NCI-H1694 treated with DMSO at 0.1 percent for 48 hours (cell line): ENCODE measurements around the gene SLC9A9.
"Not testable (repeated sequence)": the region's sequence is repeated elsewhere in the genome, so short reads cannot be mapped to it uniquely, and the experiment has no call there.

Source experiments
- DNase-seq: peaks from one replicate; lab custom pipeline; 2025; lab: John Stamatoyannopoulos, UW

Gene SLC9A9

DNA sequence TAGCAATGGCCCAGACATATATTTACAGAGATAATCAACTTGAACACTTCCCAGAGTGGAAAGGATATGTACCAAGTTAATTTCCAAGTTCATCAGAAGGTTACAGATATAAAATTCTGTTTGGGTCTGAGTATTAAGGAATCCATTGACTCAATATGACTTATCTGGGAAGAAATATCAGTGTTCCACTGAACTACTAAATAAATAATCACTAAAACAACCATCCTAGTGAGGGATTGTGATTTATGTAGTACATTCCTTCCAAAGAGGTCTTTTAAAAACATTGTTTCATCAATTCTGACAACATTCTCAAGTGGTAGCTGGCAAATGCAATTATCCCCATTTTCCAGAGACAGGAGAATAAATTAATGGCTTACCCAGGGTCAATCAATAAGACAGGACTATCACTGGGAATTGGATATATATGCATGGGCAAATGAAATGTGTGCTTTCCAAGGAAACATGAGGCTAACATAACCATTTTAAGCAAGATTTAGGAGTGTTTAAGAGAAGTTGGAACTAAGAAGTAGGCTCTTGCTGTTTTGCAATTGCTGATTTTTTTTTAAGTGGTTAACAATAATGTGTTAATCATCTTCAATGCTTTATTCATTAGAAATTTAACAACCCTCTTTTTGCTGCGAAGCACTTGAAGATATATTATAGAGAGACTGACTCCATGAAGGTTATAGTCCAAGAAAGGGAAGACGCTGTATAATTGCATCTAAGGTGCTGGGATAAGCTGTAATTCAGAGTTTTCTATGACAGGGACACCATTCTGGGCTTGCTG is 37.9 kb downstream of the SLC9A9 start:
- no peak for DNase-seq

DNA sequence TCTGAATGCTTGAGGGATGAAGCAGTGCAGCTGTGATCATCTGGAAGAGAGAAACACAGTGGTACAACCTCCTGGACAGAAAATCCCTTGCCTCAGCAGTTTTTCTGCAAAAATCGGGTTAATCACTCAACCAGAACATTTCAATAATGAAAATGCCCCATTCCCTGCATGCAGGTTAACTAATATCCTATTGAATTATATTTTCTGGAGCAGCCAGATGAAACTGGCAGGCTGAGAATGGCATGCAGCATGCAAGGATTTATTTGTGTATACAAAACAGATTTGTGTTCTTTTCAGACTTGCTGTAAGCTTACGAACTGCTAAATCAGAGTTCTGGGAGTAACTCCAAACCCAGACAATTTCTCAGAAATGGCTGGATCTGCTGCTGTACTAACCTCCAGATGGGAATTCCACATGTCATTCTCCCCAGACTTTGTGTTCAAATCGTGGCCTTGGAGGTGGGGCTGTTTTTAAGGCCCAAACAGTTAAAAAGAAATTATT is 39.1 kb downstream of the SLC9A9 start:
- DNase-seq = no peak

- DNase-seq = no peak
Measured at GRCh38 chr3:143808030-143808429, 40.2 kb downstream of the SLC9A9 start.

- no peak for DNase-seq
Measured at GRCh38 chr3:143806038-143806437, 42.2 kb downstream of the SLC9A9 start.

GRCh38 chr3:143805476-143805875 is 42.8 kb downstream of the SLC9A9 start:
- DNase-seq = not testable (repeated sequence)

GRCh38 chr3:143801046-143801445 is 47.2 kb downstream of the SLC9A9 start:
- DNase-seq = not testable (repeated sequence)

DNA sequence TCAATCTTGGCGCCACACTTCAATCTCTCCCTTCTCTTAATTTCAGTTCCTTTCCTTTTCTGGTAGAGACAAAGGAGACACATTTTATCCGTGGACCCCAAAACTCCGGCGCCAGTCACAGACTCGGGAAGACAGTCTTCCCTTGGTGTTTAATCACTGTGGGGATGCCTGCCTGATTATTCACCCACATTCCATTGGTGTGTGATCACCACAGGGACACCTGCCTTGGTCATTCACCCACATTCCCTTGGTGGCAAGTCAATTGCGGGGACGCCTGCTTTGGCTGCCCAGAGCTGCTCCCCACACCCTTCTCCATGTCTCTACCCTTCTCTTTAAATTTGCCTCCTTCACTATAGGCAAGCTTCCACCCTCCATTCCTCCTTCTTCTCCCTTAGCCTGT is 50.1 kb downstream of the SLC9A9 start:
- not testable (repeated sequence) for DNase-seq

GRCh38 chr3:143795874-143796273 is 52.4 kb downstream of the SLC9A9 start:
- no peak for DNase-seq

- DNase-seq = no peak
Measured at GRCh38 chr3:143794793-143795462, 53.3 kb downstream of the SLC9A9 start.

- DNase-seq = no peak
Measured at GRCh38 chr3:143793971-143794370, 54.3 kb downstream of the SLC9A9 start.

DNA sequence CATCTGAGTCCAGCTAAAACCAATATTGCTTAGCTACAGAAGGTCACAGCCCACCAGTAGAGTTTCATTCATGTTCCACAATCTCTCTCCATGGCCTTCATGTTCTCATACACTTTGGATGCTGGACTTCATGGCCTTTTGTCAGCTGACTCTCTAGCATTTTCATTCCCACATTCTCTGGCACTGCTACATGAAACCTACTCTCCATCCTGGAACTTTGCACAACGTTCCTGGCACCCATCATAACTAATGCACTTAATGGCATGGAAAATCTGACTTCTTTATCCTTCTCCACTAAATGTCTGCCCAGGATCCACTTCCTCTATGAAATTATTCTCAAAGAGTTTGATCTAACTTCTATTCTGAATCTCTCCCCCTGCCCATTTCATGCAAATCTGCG is 56.9 kb downstream of the SLC9A9 start:
- DNase-seq = no peak

DNA sequence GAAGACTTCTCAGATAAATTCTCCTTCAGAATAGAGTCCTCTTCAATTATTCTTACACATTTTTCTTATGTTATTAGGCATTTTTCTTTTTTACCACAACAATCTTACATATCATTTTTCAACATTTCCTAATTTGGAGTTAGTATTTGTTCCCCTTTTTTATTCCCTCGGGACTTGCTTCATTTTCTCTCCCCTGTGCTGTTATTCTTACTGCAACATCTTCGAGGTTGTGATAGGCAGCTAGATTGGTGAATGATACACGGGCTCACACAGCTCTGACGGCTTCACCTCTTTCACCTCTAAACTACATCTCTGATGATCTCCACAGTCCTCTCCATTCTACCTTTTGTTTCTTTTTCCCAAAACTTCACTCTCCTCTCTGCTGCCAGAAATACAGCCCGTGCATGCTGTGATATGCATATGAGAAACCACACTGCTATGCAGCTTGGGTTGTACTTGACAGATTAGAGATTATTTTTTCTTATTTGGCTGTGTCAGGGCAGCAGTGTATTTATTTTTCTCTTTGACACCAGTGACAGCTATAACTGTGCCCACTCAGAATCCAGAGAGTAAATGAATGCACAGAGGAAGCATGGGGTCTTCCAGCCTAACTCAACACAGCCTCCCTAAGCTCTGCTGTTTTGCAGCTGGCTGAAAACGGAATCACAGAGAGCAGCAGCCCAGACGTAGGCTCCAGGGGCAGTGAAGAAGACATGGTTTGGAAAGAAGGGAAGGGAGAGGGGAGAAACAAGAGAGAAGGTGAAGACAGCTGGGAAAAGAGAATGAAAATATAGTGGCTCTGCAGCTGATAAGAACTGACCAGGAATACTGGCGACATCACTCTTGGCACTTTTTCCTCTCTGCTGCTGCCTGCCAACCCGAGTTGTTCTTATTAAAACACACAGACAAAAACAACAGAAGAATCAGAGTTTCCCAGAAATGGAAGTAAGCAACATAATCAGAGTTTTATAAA is 61.8 kb downstream of the SLC9A9 start:
- peak; percentile 30 for DNase-seq

- no peak for DNase-seq
Measured at GRCh38 chr3:143784446-143784845, 63.8 kb downstream of the SLC9A9 start.

- no peak for DNase-seq
Measured at GRCh38 chr3:143783851-143784370, 64.4 kb downstream of the SLC9A9 start.

GRCh38 chr3:143775459-143775858 is 72.8 kb downstream of the SLC9A9 start:
- peak; percentile 63 for DNase-seq

DNA sequence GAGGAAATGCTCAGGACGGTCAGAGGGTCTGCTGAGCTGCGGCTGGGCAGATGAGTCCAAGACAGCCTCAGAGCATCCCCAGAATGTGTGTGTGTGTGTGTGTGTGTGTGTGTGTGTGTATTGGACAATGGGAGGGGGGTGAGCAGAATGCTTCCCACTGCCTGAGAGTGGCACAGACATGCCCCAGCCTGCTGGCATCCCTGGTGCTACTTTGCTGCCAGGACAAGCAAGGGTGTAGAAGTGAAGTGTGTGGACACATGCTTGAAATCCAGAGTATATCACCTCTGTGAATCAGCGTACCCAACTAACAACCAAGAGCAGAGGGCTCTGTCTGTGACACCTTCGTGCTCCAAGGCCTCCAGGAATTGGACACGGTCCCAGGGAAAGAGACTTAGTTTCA is 76.3 kb downstream of the SLC9A9 start:
- no peak for DNase-seq

- no peak for DNase-seq
Measured at GRCh38 chr3:143771258-143771657, 77.0 kb downstream of the SLC9A9 start.

- no peak for DNase-seq
Measured at GRCh38 chr3:143770391-143770790, 77.9 kb downstream of the SLC9A9 start.

DNA sequence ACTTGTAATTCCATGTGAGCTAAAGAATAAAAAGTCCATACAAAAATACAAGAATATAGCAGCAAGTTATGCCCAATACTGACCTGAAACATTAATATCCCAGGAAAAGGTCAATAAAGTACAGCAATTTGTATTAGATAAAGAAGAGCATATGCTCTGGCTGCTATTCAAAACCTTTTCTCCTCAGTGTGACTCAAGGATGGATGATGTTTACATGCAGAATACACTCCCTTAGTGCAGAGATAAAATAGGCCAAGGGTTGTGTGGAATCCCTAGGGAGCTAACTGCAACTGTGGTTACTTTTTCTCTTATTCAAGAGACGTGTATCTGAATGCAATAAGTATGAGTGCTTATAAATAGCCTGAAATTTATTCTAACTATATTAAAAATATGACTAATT is 78.7 kb downstream of the SLC9A9 start:
- DNase-seq = no peak

DNA sequence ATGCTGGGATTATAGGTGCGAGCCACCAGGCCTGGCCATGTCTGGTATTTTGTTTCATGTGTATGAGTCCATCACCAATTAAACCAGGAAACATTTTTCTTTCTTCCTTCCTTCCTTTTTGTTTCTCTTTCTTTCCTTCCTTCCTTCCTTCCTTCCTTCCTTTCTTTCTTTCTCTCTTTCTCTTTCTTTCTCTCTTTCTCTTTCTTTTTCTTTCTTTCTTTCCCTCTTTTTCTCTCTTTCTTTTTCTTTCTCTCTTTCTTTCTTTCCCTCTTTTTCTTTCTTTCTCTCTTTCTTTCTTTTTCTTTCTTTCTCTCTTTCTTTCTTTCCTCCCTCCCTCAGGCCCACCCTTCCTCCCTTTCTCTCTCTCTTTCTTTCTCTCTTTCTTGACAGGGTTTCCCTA is 83.4 kb downstream of the SLC9A9 start:
- DNase-seq = no peak

DNA sequence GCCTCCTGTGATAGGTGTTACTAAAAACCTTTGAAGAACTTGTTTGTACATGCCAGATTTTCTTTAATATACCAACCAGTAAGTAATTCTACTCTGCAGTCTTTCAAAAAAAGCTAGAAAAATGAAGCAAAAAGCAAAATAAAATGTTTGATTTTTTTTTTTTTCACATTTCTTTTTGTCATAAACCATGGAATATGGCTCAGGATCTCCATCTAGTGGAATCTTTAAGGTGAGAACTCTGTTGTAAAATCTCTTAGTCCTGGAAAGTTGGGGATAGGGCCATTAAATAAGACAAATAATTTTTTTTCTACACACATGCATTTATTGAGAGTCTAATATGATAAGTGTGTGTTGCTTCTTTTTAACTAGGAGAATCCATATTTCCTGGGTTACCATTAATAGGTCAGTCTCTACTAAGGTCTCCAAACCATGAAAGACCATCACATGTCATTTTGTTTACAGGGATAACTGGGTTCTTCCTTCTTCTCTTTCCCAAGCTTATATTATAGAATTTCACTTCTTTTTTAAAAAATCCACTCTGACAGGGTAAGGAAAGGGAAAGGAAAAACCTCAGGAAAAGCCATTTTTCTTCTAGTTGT is 84.6 kb downstream of the SLC9A9 start:
- DNase-seq = peak; percentile 35

GRCh38 chr3:143757691-143758090 is 90.6 kb downstream of the SLC9A9 start:
- no peak for DNase-seq
